ENCODE results near the gene PCDHGB3.

DNA sequence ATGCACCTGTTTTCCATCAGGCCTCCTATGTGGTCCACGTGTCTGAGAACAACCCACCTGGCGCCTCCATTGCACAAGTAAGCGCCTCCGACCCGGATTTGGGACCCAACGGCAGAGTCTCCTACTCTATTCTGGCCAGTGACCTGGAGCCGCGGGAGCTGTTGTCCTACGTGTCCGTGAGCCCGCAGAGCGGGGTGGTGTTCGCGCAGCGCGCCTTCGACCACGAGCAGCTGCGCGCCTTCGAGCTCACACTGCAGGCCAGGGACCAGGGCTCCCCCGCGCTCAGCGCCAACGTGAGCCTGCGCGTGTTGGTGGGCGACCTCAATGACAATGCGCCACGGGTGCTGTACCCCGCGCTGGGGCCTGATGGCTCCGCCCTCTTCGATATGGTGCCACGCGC lies 18.5 kb upstream of the PCDHGB3 start:
- TF ChIP-seq SIN3A (IDR thresholded peaks at IDR 0.05; ENCODE audit: borderline replicate concordance, insufficient read depth, low read length), result no peak
- TF ChIP-seq TAF1 (IDR thresholded peaks at IDR 0.05; ENCODE audit: borderline replicate concordance, insufficient read depth, low read length), result no peak
- no peak for TF ChIP-seq POLR2AphosphoS5 (IDR thresholded peaks at IDR 0.05; ENCODE audit: low read depth, low read length)
- TF ChIP-seq, protein P1, sequence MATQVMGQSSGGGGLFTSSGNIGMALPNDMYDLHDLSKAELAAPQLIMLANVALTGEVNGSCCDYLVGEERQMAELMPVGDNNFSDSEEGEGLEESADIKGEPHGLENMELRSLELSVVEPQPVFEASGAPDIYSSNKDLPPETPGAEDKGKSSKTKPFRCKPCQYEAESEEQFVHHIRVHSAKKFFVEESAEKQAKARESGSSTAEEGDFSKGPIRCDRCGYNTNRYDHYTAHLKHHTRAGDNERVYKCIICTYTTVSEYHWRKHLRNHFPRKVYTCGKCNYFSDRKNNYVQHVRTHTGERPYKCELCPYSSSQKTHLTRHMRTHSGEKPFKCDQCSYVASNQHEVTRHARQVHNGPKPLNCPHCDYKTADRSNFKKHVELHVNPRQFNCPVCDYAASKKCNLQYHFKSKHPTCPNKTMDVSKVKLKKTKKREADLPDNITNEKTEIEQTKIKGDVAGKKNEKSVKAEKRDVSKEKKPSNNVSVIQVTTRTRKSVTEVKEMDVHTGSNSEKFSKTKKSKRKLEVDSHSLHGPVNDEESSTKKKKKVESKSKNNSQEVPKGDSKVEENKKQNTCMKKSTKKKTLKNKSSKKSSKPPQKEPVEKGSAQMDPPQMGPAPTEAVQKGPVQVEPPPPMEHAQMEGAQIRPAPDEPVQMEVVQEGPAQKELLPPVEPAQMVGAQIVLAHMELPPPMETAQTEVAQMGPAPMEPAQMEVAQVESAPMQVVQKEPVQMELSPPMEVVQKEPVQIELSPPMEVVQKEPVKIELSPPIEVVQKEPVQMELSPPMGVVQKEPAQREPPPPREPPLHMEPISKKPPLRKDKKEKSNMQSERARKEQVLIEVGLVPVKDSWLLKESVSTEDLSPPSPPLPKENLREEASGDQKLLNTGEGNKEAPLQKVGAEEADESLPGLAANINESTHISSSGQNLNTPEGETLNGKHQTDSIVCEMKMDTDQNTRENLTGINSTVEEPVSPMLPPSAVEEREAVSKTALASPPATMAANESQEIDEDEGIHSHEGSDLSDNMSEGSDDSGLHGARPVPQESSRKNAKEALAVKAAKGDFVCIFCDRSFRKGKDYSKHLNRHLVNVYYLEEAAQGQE (IDR thresholded peaks at IDR 0.05; ENCODE audit: insufficient read depth in 1 of 2, low read depth in 2 of 2, low read length in 2 of 2), result no peak

All from PFSK-1 (cell line).